ENCODE results near the gene STAMBP.

The STAMBP gene

DNA sequence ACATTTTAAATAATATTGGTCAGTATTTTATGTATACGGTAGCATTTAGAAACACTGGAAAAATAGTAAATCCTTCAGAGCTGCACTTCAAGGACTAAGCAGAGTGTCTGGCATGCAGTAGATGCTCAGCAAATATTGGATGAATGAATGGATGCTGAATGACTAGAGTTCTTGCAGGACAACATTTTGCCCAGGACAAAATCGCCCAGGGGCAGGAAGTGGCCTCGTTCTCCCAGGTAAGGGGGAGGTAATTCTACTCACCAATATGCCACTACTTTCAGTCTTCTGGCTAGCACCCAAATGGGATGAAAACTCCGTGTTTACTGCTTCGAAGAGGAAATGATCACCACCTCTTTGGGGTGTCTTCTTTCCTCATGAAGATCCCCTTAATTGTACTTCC lies 93.9 kb downstream of the STAMBP start:
- Histone ChIP-seq H3K9me3 (ENCODE audit: control insufficient read depth, insufficient read depth, low read length) (peaks cover 4% of the 10 kb centered on the region), H3K36me3 (ENCODE audit: control insufficient read depth, low read length) (peaks cover 9% of the 10 kb centered on the region), H3F3A (ENCODE audit: control insufficient read depth, insufficient read depth) (peaks cover 21% of the 10 kb centered on the region), H3K4me1 (ENCODE audit: control insufficient read depth, low read length) (peaks cover 49% of the 10 kb centered on the region), H3K27me3 (ENCODE audit: control insufficient read depth, low read length) (no peaks in the 10 kb centered on the region), H3K4me2 (ENCODE audit: low read length) (no peak overlapping the region), H4K20me1 (ENCODE audit: control insufficient read depth, insufficient read depth, low read depth, low read length) (no peaks in the 10 kb centered on the region), H3K79me2 (ENCODE audit: control insufficient read depth, low read length) (peaks cover 10% of the 10 kb centered on the region), H3K27ac (ENCODE audit: low read depth, low read length) (no peak overlapping the region), H3K9me2 (replicated peaks; ENCODE audit: control insufficient read depth, low read length) (no peaks in the 10 kb centered on the region), H3K4me3 (ENCODE audit: low read length) (no peak overlapping the region)
- no peak for TF ChIP-seq EZH2phosphoT487 (IDR thresholded peaks at IDR 0.05; ENCODE audit: borderline replicate concordance, low read length)
- TF ChIP-seq, protein P1, sequence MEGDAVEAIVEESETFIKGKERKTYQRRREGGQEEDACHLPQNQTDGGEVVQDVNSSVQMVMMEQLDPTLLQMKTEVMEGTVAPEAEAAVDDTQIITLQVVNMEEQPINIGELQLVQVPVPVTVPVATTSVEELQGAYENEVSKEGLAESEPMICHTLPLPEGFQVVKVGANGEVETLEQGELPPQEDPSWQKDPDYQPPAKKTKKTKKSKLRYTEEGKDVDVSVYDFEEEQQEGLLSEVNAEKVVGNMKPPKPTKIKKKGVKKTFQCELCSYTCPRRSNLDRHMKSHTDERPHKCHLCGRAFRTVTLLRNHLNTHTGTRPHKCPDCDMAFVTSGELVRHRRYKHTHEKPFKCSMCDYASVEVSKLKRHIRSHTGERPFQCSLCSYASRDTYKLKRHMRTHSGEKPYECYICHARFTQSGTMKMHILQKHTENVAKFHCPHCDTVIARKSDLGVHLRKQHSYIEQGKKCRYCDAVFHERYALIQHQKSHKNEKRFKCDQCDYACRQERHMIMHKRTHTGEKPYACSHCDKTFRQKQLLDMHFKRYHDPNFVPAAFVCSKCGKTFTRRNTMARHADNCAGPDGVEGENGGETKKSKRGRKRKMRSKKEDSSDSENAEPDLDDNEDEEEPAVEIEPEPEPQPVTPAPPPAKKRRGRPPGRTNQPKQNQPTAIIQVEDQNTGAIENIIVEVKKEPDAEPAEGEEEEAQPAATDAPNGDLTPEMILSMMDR (IDR thresholded peaks at IDR 0.05; ENCODE audit: low read depth, low read length, poor library complexity, severe bottlenecking): no peak

All from DOHH2 (cell line).